ENCODE results near the gene NCKAP1. TPM values are rescaled to one million over a fixed set of nuclear protein-coding genes. Genes with fewer than 3 reads are reported as not detected.

NCKAP1 gene
- polyA plus RNA-seq, 1 experiment = 58.0 TPM

- ChIA-PET CTCF (interaction anchor here (0.9 kb wide), 1 partner anchor 12 kb away, joined by 3 read pairs; no protein-coding TSS in a partner anchor), POLR2A (no interaction called here)
- Histone ChIP-seq H3K4me3 (ENCODE audit: low read depth, low read length) (no peak overlapping the region), H3K36me3 (ENCODE audit: control insufficient read depth, insufficient read depth, low read length) (peaks cover 1% of the 10 kb centered on the region; the same call in 1 of the 2 replicates), H3K27me3 (ENCODE audit: control insufficient read depth, insufficient read depth, low read length) (no peaks in the 10 kb centered on the region)
- DNase-seq (ENCODE audit: low read depth) = no peak
- TF ChIP-seq CTCF (IDR thresholded peaks at IDR 0.05; ENCODE audit: insufficient read depth, low read depth, low read length) = no peak
Observed at GRCh38 chr2:182977463-182977862, 60.8 kb downstream of the NCKAP1 start.

- Histone ChIP-seq H3K36me3 (ENCODE audit: control insufficient read depth, insufficient read depth, low read length) (no peaks in the 10 kb centered on the region), H3K4me3 (ENCODE audit: low read depth, low read length) (no peak overlapping the region), H3K27me3 (ENCODE audit: control insufficient read depth, insufficient read depth, low read length) (no peaks in the 10 kb centered on the region)
- ChIA-PET POLR2A (no interaction called here), CTCF (interaction anchor here (1.3 kb wide), 1 partner anchor 189 kb away, joined by 4 read pairs; no protein-coding TSS in a partner anchor)
- no peak for DNase-seq (ENCODE audit: low read depth)
- TF ChIP-seq CTCF (IDR thresholded peaks at IDR 0.05; ENCODE audit: insufficient read depth, low read depth, low read length) = no peak
Observed at GRCh38 chr2:182973441-182974352, 64.6 kb downstream of the NCKAP1 start.

GRCh38 chr2:182972548-182972942 is 65.7 kb downstream of the NCKAP1 start:
- no peak for TF ChIP-seq CTCF (IDR thresholded peaks at IDR 0.05; ENCODE audit: insufficient read depth, low read depth, low read length)
- ChIA-PET POLR2A (no interaction called here), CTCF (no interaction called here)
- Histone ChIP-seq H3K4me3 (ENCODE audit: low read depth, low read length) (no peak overlapping the region), H3K27me3 (ENCODE audit: control insufficient read depth, insufficient read depth, low read length) (no peaks in the 10 kb centered on the region), H3K36me3 (ENCODE audit: control insufficient read depth, insufficient read depth, low read length) (no peaks in the 10 kb centered on the region)
- no peak for DNase-seq (ENCODE audit: low read depth)

GRCh38 chr2:182971820-182972547 is 66.3 kb downstream of the NCKAP1 start:
- ChIA-PET POLR2A (no interaction called here), CTCF (interaction anchor here (1.7 kb wide), 1 partner anchor 8 kb away, joined by 4 read pairs; no protein-coding TSS in a partner anchor)
- Histone ChIP-seq H3K4me3 (ENCODE audit: low read depth, low read length) (no peak overlapping the region), H3K36me3 (ENCODE audit: control insufficient read depth, insufficient read depth, low read length) (no peaks in the 10 kb centered on the region), H3K27me3 (ENCODE audit: control insufficient read depth, insufficient read depth, low read length) (no peaks in the 10 kb centered on the region)
- DNase-seq (ENCODE audit: low read depth) = no peak
- no peak for TF ChIP-seq CTCF (IDR thresholded peaks at IDR 0.05; ENCODE audit: insufficient read depth, low read depth, low read length)

GRCh38 chr2:182970486-182970885 is 67.8 kb downstream of the NCKAP1 start:
- no peaks in the 10 kb centered on the region; the same call in 1 of the 2 replicates for H3K36me3 ChIP-seq (ENCODE audit: control insufficient read depth, insufficient read depth, low read length)
- H3K27me3 ChIP-seq (ENCODE audit: control insufficient read depth, insufficient read depth, low read length) = no peaks in the 10 kb centered on the region
- DNase-seq (ENCODE audit: low read depth) = no peak
- POLR2A ChIA-PET = interaction anchor here (0.6 kb wide), 1 partner anchor 68 kb away, joined by 4 read pairs; the partner anchor contains the start of gene NCKAP1
- no peak for TF ChIP-seq CTCF (IDR thresholded peaks at IDR 0.05; ENCODE audit: insufficient read depth, low read depth, low read length)
- CTCF ChIA-PET = interaction anchor here (1.7 kb wide), 1 partner anchor 10 kb away, joined by 4 read pairs; no protein-coding TSS in a partner anchor
- no peak overlapping the region for H3K4me3 ChIP-seq (ENCODE audit: low read depth, low read length)

Measured in BJ (cell line).